Measurements from ENCODE around the gene ZNF385B. TPM values are rescaled to one million over a fixed set of nuclear protein-coding genes. Genes with fewer than 3 reads are reported as not detected.

ZNF385B gene
- total RNA-seq, 1 experiment from 2014 or later = not detected

- DNase-seq (ENCODE audit: low read depth, low spot score) = no peak
- in situ Hi-C loops (cut with HindIII; ENCODE audit: low pct_unique_long_range_greater_than_20kb, low sequenced_read_pairs) = no loop called here
Measured at GRCh38 chr2:179592167-179592936, 269.1 kb downstream of the ZNF385B start.

DNA sequence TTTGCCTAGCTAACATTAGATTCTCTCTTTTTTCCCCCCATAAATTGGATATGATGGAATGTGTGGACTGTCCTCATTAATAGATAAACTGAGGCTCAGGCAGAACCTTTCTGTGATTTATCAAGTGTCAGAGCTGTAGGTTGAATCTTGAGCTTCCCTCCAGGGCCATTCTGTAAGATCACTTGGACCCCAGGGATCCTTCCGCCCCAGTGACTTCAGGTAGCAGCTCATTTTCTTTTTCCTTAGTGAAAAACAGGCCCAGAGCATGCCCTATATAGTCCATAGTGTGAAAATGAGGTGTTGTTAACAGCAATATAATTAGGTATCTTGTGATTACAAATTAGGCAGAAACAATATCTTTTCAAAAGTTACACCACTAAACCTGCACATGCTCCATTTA lies 269.7 kb downstream of the ZNF385B start:
- no peak for DNase-seq (ENCODE audit: low read depth, low spot score)
- in situ Hi-C loops (cut with HindIII; ENCODE audit: low pct_unique_long_range_greater_than_20kb, low sequenced_read_pairs) = no loop called here

DNA sequence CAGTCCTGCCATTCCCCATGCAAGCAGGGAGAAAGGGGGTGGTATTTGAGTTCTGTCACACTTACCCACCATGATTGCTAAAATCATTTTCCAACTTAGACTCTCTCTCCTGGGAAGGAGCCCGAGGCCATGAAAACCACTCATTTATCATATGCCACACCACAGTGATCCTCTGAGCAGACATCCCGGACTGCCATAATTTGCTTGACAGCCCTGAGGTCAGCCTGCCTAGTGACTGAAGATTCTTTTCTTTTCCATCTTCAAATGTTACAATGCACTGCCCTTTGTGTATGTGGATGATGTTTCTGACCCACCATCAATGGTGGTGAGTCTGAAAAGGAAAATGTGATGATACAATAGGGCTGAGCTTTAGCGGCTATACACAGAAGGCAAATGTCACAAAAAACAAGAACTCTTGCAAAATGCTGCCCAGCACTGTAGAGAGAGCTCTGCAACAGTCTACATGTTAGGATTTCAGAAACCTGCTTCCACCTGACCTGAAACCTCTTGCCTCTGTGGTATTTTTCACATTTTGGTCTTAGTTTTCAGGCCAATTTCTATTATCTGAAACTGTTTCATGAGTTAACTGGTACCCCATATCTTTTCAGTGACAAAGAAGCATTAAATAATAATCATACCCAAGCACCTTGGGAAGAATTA lies 272.8 kb downstream of the ZNF385B start:
- DNase-seq (ENCODE audit: low read depth, low spot score) = peak; percentile 0
- in situ Hi-C loops (cut with HindIII; ENCODE audit: low pct_unique_long_range_greater_than_20kb, low sequenced_read_pairs) = no loop called here

DNA sequence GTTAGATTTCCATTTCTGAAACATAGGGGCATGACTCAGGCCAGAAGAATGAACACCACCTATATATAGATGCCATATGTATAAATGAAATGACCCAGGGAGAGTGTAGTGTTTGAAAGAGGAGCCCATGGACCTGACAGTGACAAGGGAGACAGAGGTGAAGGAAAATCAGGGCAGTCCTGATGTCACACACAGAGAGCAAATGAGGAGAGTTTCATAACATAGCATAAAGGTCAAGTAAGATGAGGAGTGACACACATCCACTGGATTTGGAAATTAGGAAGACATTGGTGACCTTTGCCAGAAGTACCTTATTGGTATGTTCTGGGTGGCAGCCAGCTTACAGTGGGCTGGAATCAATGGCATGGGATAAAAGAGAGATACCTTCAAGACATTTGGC lies 276.7 kb downstream of the ZNF385B start:
- in situ Hi-C loops (cut with HindIII; ENCODE audit: low pct_unique_long_range_greater_than_20kb, low sequenced_read_pairs) = no loop called here

DNA sequence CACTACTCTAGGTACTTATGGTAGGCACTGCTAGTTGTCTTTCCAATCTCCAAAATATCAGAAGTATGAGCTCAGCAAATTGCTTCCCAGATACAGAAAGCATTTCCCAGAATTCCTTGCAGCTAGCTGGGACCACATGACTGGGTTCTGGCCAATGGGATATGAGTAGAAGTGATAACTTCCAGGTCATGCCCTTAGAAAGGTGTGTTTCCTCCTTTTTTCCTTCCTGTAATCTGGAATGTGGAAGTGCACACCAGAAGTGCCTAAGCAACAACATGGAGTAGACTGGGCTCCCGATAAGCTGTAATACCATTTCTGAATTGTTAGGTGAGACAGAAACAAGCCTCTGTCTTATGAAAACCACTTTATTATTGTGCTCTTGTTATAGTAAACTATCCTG lies 279.8 kb downstream of the ZNF385B start:
- in situ Hi-C loops (cut with HindIII; ENCODE audit: low pct_unique_long_range_greater_than_20kb, low sequenced_read_pairs) = no loop called here
- no peak for DNase-seq (ENCODE audit: low read depth, low spot score)

More for the DNA sequence above, 276.7 kb downstream of the ZNF385B start:
- DNase-seq (ENCODE audit: low read depth, low spot score) = no peak

GRCh38 chr2:179580378-179581146 lies 280.9 kb downstream of the ZNF385B start:
- no peak for DNase-seq (ENCODE audit: low read depth, low spot score)

GRCh38 chr2:179579800-179580199 lies 281.6 kb downstream of the ZNF385B start:
- in situ Hi-C loops (cut with HindIII; ENCODE audit: low pct_unique_long_range_greater_than_20kb, low sequenced_read_pairs) = no loop called here
- DNase-seq (ENCODE audit: low read depth, low spot score) = no peak

More at GRCh38 chr2:179580378-179581146, 280.9 kb downstream of the ZNF385B start:
- in situ Hi-C loops (cut with HindIII; ENCODE audit: low pct_unique_long_range_greater_than_20kb, low sequenced_read_pairs) = no loop called here

GRCh38 chr2:179578171-179578916 lies 283.1 kb downstream of the ZNF385B start:
- in situ Hi-C loops (cut with HindIII; ENCODE audit: low pct_unique_long_range_greater_than_20kb, low sequenced_read_pairs) = no loop called here
- no peak for DNase-seq (ENCODE audit: low read depth, low spot score)

- no peak for DNase-seq (ENCODE audit: low read depth, low spot score)
- in situ Hi-C loops (cut with HindIII; ENCODE audit: low pct_unique_long_range_greater_than_20kb, low sequenced_read_pairs) = no loop called here
Measured at GRCh38 chr2:179574061-179574519, 287.3 kb downstream of the ZNF385B start.

GRCh38 chr2:179572544-179572943 lies 288.9 kb downstream of the ZNF385B start:
- DNase-seq (ENCODE audit: low read depth, low spot score) = no peak
- in situ Hi-C loops (cut with HindIII; ENCODE audit: low pct_unique_long_range_greater_than_20kb, low sequenced_read_pairs) = no loop called here

DNA sequence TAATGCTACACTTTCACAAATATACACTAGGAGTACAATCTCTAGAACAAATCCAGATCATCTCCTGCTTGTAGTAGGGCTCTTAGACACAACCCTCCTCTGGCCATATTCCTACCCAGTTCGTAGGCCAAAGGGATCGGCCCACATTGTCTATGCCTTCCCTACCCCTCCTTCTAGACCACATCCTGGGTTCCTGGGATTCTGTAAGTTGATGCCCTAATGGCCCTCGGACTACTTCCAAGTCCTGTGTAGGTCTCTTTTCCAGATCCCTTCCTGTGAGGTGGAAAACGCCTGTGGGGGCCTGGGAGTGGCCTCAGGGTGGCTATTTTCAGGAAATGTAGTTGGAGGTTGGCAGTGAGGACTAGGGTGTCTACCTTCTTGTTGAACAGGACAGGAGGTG lies 289.7 kb downstream of the ZNF385B start:
- in situ Hi-C loops (cut with HindIII; ENCODE audit: low pct_unique_long_range_greater_than_20kb, low sequenced_read_pairs) = no loop called here

GRCh38 chr2:179571252-179571651 lies 290.2 kb downstream of the ZNF385B start:
- no peak for DNase-seq (ENCODE audit: low read depth, low spot score)
- in situ Hi-C loops (cut with HindIII; ENCODE audit: low pct_unique_long_range_greater_than_20kb, low sequenced_read_pairs) = no loop called here

More for the DNA sequence above, 289.7 kb downstream of the ZNF385B start:
- no peak for DNase-seq (ENCODE audit: low read depth, low spot score)

- in situ Hi-C loops (cut with HindIII; ENCODE audit: low pct_unique_long_range_greater_than_20kb, low sequenced_read_pairs) = no loop called here
Measured at GRCh38 chr2:179569831-179570233, 291.6 kb downstream of the ZNF385B start.

DNA sequence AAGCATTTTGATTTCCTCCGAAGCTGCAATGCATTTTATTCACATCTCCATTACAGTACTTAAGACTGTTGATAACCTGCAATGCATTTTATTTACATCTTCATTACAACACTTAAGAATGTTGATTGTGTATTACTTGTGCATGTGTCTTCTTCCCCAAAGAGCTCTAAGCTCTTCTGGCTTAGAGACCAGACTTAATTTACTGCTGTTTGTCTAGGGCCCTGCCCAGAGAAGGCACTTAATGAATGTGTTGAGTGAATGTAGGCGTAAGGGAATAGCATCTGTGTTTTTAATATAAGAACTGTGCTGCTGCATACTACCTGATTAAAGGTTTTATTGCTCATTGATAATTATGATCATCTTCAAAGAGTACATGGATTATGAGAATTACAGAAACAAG lies 295.6 kb downstream of the ZNF385B start:
- in situ Hi-C loops (cut with HindIII; ENCODE audit: low pct_unique_long_range_greater_than_20kb, low sequenced_read_pairs) = no loop called here

More at GRCh38 chr2:179569831-179570233, 291.6 kb downstream of the ZNF385B start:
- DNase-seq (ENCODE audit: low read depth, low spot score) = no peak

DNA sequence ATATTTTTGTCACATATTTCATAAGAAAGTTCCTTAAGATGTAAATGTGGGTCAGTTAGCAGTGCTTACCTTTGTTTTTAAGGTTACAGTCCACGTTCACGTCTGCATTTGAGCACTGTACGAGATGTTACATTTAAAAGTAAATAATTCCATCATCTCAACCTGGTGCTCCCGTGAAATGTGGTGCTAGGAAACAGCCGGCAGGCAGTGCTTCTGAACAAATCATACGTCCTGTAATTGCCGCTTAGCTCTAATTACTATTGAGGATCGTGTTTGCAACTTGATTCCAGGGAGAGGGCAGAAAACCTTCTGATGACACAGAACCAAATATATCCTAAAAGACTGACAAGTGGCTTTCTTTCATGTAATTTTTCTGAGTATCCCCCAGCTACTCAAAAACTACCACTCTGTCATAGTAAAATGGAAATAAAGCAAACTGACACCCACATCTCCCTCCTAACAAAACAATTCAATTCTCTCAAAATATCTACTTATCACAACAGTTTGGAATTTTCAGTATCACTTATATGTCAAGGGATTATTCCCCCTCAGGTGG lies 299.0 kb downstream of the ZNF385B start:
- DNase-seq (ENCODE audit: low read depth, low spot score) = no peak
- in situ Hi-C loops (cut with HindIII; ENCODE audit: low pct_unique_long_range_greater_than_20kb, low sequenced_read_pairs) = no loop called here

More for the DNA sequence above, 295.6 kb downstream of the ZNF385B start:
- DNase-seq (ENCODE audit: low read depth, low spot score) = no peak

DNA sequence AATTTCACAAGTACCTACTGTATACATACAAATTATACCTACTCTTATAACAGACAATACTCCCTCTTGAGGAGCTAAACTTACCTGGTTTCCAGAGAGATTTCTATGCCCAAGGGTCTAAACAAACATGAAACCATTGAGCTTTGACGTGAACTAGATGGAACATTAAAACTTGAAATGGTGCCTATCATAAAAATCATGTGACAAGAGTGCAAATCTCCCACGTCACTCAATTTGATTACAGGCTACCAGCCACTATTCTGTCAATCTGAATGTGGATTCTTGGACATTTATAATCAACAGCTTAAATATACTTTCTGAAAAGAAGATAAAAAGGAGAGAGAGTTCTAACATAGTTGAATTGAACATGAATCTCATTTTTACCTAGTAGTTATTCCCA lies 299.7 kb downstream of the ZNF385B start:
- in situ Hi-C loops (cut with HindIII; ENCODE audit: low pct_unique_long_range_greater_than_20kb, low sequenced_read_pairs) = no loop called here
- no peak for DNase-seq (ENCODE audit: low read depth, low spot score)

DNA sequence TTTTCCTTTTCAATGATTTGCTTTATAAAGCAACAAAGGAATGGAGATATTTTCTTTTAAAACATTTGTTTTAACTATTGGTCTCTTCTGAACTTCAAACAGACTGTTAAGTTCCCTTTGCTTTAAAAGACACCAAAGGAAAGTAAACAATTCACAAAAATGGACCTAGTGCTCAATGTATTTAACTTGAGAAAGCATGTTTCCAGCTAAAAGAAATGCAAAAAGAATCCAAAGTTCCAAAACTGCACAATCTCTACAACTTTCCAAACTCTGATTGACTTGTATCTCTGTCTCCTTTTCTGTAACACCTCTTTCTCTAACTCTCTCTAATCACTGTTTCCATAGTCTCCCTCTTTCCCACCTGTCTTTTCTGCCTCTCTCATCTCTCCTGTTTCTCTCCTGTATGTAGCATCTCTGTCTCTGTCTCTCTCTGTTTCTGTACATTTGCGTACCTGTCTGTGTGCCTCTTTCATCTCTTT lies 301.1 kb downstream of the ZNF385B start:
- no peak for DNase-seq (ENCODE audit: low read depth, low spot score)
- in situ Hi-C loops (cut with HindIII; ENCODE audit: low pct_unique_long_range_greater_than_20kb, low sequenced_read_pairs) = no loop called here

Measured in SK-MEL-5 (cell line).